ENCODE data around the gene VAC14. TPM values are rescaled to one million over a fixed set of nuclear protein-coding genes. Genes with fewer than 3 reads are reported as not detected.

Gene VAC14
- total RNA-seq, 1 donor from 2014 or later = 36.3 TPM

DNA sequence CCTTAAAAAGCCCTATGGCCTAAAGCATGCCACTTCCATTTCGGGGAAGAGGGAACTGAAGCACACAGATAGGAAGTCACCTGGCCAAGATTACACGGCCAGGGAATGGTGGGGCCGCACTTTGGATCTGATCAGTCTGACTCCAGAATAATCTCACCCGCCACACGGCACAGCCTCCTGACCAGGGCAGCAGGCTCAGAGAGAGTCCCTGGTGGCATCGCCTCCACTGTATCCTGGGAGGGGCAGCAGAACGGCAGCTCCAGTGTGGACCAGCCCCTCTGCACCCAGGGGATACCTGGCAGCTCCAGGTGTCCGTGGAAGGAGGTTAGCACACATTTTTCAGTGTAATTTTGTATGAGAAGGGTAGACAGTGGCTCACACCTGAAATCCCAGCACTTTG lies 35.5 kb downstream of the VAC14 start:
- no peak overlapping the region for H3K4me3 Mint-ChIP-seq
- no peak for DNase-seq
- peaks cover 17% of the 10 kb centered on the region for H3K36me3 Mint-ChIP-seq (ENCODE audit: low read depth)
- H3K9me3 Mint-ChIP-seq = no peaks in the 10 kb centered on the region
- H3K27me3 Mint-ChIP-seq = no peaks in the 10 kb centered on the region
- intact Hi-C loops (cut with micrococcal nuclease) = no loop called here
- H3K4me1 Mint-ChIP-seq = no peaks in the 10 kb centered on the region
- no peak overlapping the region for H3K27ac Mint-ChIP-seq

DNA sequence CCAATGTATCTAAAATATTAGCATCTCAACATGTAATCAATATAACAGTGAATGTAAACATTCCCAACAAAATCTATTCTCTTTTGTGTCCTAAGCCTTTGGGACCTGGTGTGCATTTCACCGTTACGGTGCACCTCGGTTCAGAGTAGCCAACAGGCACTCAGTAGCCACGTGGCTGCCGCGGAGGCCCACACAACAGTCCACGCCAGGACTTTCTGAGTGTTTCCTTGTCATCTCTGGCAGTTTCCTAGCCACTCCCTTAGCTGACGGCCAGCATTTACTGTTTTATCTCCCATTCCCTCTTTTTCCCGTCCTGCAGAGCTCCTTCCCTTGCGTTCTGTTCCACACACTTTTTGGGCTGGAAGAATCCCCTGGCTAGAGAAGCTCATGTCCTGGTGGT lies 36.3 kb downstream of the VAC14 start:
- Mint-ChIP-seq H3K4me1 (no peaks in the 10 kb centered on the region), H3K27ac (no peak overlapping the region), H3K9me3 (no peaks in the 10 kb centered on the region), H3K27me3 (no peaks in the 10 kb centered on the region), H3K4me3 (no peak overlapping the region), H3K36me3 (ENCODE audit: low read depth) (peaks cover 17% of the 10 kb centered on the region)
- intact Hi-C loops (cut with micrococcal nuclease) = no loop called here
- DNase-seq = no peak

DNA sequence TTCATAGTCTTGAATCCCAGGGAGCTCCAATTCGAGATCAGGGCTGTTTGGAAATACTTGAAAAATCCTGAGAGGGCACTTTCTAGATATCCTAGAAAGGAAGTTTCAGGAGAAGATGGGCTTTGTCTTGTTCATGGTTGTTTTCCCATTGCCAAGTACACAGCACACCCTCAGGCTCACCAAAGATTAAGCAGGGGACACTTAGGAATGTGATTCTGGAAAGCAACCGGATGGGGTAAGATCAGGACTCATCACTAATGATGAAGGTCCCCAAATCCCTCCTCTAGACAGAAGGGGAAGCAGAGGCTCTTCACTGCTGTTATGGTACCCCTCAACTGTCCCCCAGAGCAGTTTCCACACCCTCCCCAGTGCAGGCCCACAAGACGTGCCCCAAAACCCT lies 40.7 kb downstream of the VAC14 start:
- H3K4me1 Mint-ChIP-seq = no peaks in the 10 kb centered on the region
- H3K36me3 Mint-ChIP-seq (ENCODE audit: low read depth) = peaks cover 20% of the 10 kb centered on the region
- no peak overlapping the region for H3K27ac Mint-ChIP-seq
- intact Hi-C loops (cut with micrococcal nuclease) = no loop called here
- H3K27me3 Mint-ChIP-seq = no peaks in the 10 kb centered on the region
- DNase-seq = no peak
- H3K4me3 Mint-ChIP-seq = no peak overlapping the region
- H3K9me3 Mint-ChIP-seq = no peaks in the 10 kb centered on the region

DNA sequence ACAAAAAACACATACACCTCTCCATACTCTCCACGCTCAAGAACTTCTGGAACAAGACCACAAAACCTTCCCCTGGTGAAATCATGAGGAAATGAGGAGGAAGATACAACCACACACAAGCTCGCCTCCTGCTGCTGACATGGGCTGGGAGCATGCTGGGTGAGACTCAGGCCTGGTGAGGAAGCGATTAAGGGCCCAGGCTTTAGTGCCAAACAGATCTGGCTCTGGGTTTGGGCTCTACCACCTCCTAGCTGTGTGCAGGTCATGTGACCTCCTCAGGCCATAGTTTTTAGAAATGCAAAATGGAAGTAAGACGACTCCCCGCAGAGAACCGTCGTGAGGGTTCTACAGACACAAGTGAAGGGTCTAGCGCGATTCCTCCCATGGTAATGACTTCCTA lies 41.3 kb downstream of the VAC14 start:
- intact Hi-C loops (cut with micrococcal nuclease) = no loop called here

DNA sequence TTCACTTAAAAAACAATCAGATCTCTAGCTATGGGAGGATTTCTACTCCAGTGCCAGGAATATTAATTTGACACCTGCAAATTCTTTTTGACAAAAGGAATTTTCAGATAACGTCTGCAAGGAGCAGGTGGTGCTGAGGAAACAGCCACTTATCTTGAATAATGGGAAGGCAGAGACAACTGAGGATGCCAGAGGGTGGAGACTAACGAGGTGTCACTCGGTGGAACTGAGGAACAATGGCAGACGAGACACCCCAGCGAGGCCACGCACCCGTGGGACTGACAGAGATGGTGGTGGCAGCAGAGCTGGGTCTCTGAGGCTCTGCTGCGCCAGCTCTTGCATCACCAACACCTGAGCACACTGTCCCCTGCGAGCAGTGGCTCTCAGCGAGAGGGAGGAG lies 42.2 kb downstream of the VAC14 start:
- intact Hi-C loops (cut with micrococcal nuclease) = no loop called here
- Mint-ChIP-seq H3K36me3 (ENCODE audit: low read depth) (peaks cover 24% of the 10 kb centered on the region), H3K9me3 (no peaks in the 10 kb centered on the region), H3K27ac (peak overlapping the region; percentile 28), H3K27me3 (no peaks in the 10 kb centered on the region), H3K4me1 (no peaks in the 10 kb centered on the region), H3K4me3 (no peak overlapping the region)
- DNase-seq = no peak

More for the DNA sequence above, 41.3 kb downstream of the VAC14 start:
- H3K27ac Mint-ChIP-seq = no peak overlapping the region
- H3K4me1 Mint-ChIP-seq = no peaks in the 10 kb centered on the region
- no peaks in the 10 kb centered on the region for H3K27me3 Mint-ChIP-seq
- DNase-seq = no peak
- peaks cover 24% of the 10 kb centered on the region for H3K36me3 Mint-ChIP-seq (ENCODE audit: low read depth)
- no peak overlapping the region for H3K4me3 Mint-ChIP-seq
- no peaks in the 10 kb centered on the region for H3K9me3 Mint-ChIP-seq

DNA sequence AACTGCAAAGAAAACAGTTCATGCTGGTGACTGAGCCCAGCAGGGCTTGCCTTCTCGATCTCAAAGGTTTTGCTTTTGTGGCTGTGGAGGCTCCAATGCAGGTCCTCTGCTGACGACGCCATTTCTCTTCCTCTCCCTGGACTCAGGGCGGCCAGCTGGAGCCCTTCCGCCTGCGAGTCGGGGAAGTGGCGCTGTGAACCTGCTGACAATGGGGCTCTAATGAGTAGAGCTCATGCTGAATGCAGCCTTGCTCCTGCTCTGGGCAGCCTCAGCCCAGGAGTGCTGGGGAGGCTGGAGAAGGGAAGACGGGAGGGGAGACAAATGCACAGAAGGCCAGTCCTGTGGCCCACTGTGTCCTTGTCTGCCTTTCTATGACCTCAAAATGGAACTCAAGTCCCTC lies 43.8 kb downstream of the VAC14 start:
- Mint-ChIP-seq H3K36me3 (ENCODE audit: low read depth) (peaks cover 17% of the 10 kb centered on the region), H3K4me3 (no peak overlapping the region), H3K27ac (no peak overlapping the region), H3K4me1 (no peaks in the 10 kb centered on the region), H3K27me3 (no peaks in the 10 kb centered on the region), H3K9me3 (no peaks in the 10 kb centered on the region)
- intact Hi-C loops (cut with micrococcal nuclease) = no loop called here
- DNase-seq = no peak

DNA sequence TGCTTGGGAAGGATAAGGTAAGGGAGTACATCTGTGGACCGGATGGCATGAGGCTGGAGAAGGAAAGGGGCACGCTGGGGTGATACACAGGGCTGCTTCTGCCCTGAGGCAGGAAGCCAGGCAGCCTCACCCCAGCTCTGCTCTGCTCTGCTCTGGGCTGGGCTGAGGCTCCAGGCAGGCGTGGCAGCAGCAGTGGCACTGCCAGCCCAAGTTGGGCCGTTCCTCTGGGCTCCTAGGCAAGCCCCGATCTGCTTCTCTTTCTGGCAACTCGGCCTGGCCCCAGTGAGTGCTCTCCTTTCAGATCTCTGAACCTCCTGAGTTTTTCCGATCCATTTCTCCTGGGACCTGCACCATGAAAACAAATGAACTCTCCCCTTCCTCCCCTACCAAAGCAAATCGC lies 44.9 kb downstream of the VAC14 start:
- no peaks in the 10 kb centered on the region for H3K9me3 Mint-ChIP-seq
- H3K27me3 Mint-ChIP-seq = no peaks in the 10 kb centered on the region
- no peak overlapping the region for H3K27ac Mint-ChIP-seq
- peaks cover 2% of the 10 kb centered on the region for H3K4me1 Mint-ChIP-seq
- intact Hi-C loops (cut with micrococcal nuclease) = no loop called here
- H3K4me3 Mint-ChIP-seq = no peak overlapping the region
- no peak for DNase-seq
- H3K36me3 Mint-ChIP-seq (ENCODE audit: low read depth) = peaks cover 15% of the 10 kb centered on the region

DNA sequence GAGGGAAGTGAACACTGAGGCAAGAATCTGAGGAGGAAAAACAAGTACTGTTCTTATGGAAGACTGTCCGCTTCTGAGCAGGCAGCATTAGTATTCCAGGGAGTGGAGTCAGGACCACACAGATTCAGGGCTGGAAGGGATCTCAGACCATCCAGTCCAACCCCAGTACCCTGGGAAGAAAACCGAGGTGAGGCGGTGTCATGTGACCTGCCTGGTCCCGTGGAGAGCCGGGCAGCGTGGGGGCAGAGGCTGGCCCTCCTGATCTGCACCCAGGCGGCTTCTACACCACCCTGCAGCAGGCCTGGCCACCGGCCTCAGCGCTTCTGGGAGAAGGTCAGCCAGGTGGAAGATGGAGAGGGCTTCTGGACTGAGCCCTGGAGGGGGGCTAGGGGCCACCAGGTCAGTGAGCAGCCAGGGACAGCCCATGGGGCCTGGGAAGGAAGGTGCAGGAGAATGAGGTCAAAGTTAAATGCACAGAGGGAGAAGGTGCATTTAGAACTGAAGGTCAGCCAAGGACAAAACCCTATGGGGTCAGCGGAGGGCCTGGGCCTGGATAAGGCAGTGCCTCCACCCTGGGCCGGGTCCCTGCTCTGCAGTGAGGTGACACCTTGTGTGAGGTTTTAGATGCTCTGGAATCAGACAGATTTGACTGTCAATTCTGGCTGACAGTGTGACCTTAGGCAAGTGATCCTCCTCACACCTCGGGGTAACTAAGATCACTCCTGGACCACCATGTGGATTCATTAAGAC lies 45.9 kb downstream of the VAC14 start:
- peaks cover 12% of the 10 kb centered on the region for H3K36me3 Mint-ChIP-seq (ENCODE audit: low read depth)
- intact Hi-C loops (cut with micrococcal nuclease) = no loop called here
- H3K9me3 Mint-ChIP-seq = no peaks in the 10 kb centered on the region
- no peaks in the 10 kb centered on the region for H3K27me3 Mint-ChIP-seq
- H3K27ac Mint-ChIP-seq = no peak overlapping the region
- DNase-seq = no peak
- H3K4me1 Mint-ChIP-seq = peaks cover 9% of the 10 kb centered on the region
- no peak overlapping the region for H3K4me3 Mint-ChIP-seq

DNA sequence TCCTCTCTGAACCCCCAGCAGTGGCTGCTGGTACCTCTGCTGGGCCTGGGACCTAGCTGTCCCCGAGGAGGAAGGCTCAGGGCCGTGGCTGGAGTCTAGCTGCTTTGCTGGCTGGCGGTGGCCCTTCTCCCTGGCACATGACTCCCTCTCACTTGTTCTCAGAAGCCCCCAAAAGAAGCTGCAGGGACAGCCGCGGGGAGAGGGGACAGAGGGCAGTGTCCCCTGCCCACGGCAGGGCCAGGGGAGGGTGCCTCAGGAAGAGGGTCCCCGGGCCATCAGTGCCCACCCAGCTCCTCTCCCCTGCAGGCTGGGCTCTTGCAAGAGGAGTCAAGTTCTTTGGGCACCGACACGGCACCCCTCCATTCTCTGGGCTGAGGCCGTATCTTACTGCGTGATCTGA lies 46.6 kb downstream of the VAC14 start:
- no peaks in the 10 kb centered on the region for H3K9me3 Mint-ChIP-seq
- intact Hi-C loops (cut with micrococcal nuclease) = no loop called here
- H3K4me1 Mint-ChIP-seq = peaks cover 9% of the 10 kb centered on the region
- DNase-seq = no peak
- no peak overlapping the region for H3K27ac Mint-ChIP-seq
- no peaks in the 10 kb centered on the region for H3K27me3 Mint-ChIP-seq
- peaks cover 10% of the 10 kb centered on the region for H3K36me3 Mint-ChIP-seq (ENCODE audit: low read depth)
- H3K4me3 Mint-ChIP-seq = no peak overlapping the region

DNA sequence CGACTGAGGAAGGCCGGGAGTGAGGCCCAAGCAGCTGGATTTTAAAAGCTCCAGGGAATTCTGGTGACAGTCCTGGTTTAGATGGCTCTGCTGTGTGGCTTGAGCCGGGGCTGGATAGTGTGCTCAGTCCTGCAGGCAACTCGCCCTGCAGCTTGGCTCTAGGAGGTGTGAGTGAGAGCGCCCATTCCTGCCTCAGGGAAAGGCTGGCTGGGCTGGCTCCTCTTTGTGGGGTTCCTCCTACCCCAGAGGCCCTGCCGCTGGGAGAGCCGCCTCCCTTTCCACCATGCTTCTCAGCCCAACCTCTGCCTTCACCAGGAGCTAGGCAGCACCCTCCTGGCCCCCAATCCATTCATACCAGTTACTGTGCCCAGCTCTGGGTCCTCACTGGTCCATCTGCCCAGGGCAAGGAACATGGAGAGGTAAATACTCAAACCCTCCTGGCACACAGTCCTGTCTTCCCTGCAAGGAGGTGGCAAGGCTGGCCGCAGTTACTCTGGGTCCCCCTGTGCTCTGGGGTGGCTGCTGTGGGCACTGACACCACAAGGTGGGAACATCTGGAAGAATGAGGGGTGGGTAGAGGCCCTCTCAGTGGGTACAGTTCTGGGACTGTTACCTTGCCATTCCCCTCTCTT lies 47.1 kb downstream of the VAC14 start:
- no peak overlapping the region for H3K4me3 Mint-ChIP-seq
- H3K4me1 Mint-ChIP-seq = peaks cover 13% of the 10 kb centered on the region
- DNase-seq = no peak
- intact Hi-C loops (cut with micrococcal nuclease) = no loop called here
- no peaks in the 10 kb centered on the region for H3K9me3 Mint-ChIP-seq
- no peaks in the 10 kb centered on the region for H3K27me3 Mint-ChIP-seq
- H3K36me3 Mint-ChIP-seq (ENCODE audit: low read depth) = peaks cover 6% of the 10 kb centered on the region
- no peak overlapping the region for H3K27ac Mint-ChIP-seq

DNA sequence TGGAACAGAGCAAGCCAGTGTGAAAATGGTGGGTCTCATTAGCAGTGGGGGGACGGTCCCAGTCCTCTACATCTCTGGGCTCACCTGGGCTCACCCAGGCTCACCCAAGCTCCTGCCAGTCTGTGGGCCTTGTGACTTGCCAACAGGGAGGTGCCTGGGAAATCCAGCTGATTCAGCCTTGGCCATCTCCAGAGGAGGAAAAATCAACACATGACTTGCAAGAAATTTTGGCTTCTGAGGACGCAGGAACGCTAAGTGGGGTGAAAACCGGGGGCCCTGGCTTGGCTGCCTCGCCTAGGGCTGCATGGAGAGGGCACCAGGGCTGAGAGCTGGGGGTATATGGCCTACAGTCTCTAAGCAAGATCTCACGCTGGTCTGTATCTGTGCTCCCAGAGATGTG lies 47.7 kb downstream of the VAC14 start:
- peaks cover 5% of the 10 kb centered on the region for H3K36me3 Mint-ChIP-seq (ENCODE audit: low read depth)
- H3K27me3 Mint-ChIP-seq = no peaks in the 10 kb centered on the region
- no peak overlapping the region for H3K27ac Mint-ChIP-seq
- DNase-seq = no peak
- H3K9me3 Mint-ChIP-seq = no peaks in the 10 kb centered on the region
- H3K4me3 Mint-ChIP-seq = no peak overlapping the region
- intact Hi-C loops (cut with micrococcal nuclease) = no loop called here
- H3K4me1 Mint-ChIP-seq = peaks cover 15% of the 10 kb centered on the region

DNA sequence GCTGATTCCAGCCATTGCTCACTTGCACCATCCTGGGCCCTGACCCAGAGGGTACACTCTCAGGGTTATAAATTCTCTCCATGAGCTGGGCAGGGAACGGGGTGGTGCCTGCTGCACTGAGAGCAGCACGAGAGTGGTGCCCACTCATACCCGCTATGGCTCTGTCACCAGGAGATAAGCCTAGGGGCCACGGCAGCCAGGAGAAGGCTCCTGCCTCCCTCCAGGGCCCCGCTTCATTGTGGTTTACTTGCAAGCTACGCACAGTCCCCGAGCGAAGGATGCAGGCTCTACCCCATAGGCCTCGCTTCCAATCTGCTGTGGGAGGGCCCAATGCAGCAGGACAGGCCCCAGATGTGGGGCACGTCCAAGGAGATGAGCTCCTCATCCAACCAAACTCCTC lies 48.5 kb downstream of the VAC14 start:
- no peak overlapping the region for H3K4me3 Mint-ChIP-seq
- intact Hi-C loops (cut with micrococcal nuclease) = no loop called here
- H3K27me3 Mint-ChIP-seq = no peaks in the 10 kb centered on the region
- peaks cover 3% of the 10 kb centered on the region for H3K36me3 Mint-ChIP-seq (ENCODE audit: low read depth)
- H3K4me1 Mint-ChIP-seq = peaks cover 19% of the 10 kb centered on the region
- no peaks in the 10 kb centered on the region for H3K9me3 Mint-ChIP-seq
- DNase-seq = no peak
- H3K27ac Mint-ChIP-seq = peak overlapping the region; percentile 20

DNA sequence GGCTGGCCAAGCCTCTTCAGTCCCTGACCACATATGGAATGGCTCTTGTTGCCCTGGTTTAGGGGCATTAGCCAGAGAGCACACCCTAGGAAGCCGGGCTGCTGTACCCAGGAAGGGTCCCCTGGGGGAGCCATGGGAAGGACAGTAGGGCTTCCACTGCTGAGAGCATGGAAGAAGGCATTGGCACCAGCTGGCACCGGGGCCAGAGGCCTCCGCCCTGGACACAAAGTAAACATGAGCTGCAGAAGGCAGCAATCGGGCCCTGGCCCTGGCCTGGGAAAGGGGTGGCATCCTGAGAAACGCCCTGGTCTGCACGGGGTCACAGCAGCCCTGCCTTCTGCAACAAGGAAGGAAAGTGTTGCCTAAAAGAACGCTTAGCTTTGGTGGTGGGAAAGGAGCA lies 49.4 kb downstream of the VAC14 start:
- intact Hi-C loops (cut with micrococcal nuclease) = loop anchor here (2.0 kb wide), 1 partner anchor 15 kb away; no protein-coding TSS in a partner anchor
- no peak for DNase-seq
- Mint-ChIP-seq H3K4me1 (peaks cover 28% of the 10 kb centered on the region), H3K36me3 (ENCODE audit: low read depth) (peaks cover 5% of the 10 kb centered on the region), H3K27ac (no peak overlapping the region), H3K9me3 (no peaks in the 10 kb centered on the region), H3K27me3 (no peaks in the 10 kb centered on the region), H3K4me3 (no peak overlapping the region)

DNA sequence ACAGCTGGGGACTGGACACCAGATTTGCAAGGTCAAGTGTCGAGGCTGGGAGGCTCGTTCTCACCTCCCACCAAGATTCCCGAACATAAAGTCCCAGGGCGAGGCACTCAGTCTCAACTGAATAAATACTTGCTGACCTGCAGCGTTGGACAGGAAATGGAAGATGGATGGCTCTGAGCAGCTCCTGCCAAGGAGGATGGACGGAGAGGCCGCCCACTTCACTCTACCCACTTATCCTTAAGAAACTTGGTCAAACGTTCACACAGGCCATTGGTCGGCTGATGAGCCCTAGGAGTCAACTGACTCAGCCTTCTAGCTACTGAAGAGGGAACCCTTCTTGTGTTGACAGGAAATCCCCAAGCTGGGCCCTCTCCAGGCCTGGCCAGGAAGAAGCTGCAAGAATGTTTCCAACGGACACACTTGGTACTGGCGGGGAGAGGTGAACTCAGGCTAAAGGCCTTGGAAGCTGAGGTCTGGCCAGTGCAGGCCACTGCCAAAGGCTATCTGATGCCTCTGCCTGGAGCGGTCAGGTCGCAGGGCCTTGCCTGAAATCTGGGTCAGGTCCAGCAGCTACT lies 50.0 kb downstream of the VAC14 start:
- no peak overlapping the region for H3K4me3 Mint-ChIP-seq
- peaks cover 34% of the 10 kb centered on the region for H3K4me1 Mint-ChIP-seq
- no peaks in the 10 kb centered on the region for H3K9me3 Mint-ChIP-seq
- intact Hi-C loops (cut with micrococcal nuclease) = loop anchor here (2.0 kb wide), 1 partner anchor 14 kb away; no protein-coding TSS in a partner anchor
- H3K27me3 Mint-ChIP-seq = no peaks in the 10 kb centered on the region
- H3K27ac Mint-ChIP-seq = peak overlapping the region; percentile 56
- DNase-seq = peak; percentile 64
- peaks cover 5% of the 10 kb centered on the region for H3K36me3 Mint-ChIP-seq (ENCODE audit: low read depth)
